CD4-positive, alpha-beta T cell treated with Interferon alpha-2 for 1 hour (primary cell): ENCODE results near the gene PSMD9.

Source experiments
- DNase-seq, 2 donors: peaks; one replicate each; pipeline ENCODE4 v3.0.0-alpha.2; 2020 to 2022

Gene PSMD9

DNA sequence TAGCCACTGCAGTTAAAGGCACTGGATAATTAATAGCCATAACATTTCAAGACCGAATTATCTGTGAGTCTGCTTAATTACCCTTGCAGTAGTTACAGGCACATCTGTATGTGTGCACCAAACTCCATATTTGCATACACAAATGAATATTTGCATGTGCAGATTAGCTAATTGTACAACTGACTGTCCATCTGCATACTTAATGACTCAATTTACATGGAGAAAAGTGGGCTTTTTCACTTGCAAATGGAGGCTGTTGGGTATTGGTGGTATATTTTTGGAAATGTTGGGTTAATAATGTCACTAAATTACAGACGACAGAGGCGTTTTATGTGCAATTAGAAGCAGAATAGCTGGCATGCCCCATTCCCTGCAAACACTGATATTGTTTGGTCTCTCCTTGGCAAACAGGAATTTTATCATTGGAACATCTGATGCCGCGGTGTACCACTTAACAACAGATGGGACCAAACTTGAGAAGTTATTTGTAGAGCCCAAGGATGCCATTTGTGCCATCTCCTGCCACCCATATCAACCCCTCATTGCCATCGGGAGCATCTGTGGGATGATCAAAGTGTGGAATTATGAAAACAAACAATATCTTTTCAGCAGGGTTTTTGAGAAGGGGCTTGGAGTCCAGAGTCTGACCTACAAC is 69.4 kb downstream of the PSMD9 start:
- no peak for DNase-seq

DNA sequence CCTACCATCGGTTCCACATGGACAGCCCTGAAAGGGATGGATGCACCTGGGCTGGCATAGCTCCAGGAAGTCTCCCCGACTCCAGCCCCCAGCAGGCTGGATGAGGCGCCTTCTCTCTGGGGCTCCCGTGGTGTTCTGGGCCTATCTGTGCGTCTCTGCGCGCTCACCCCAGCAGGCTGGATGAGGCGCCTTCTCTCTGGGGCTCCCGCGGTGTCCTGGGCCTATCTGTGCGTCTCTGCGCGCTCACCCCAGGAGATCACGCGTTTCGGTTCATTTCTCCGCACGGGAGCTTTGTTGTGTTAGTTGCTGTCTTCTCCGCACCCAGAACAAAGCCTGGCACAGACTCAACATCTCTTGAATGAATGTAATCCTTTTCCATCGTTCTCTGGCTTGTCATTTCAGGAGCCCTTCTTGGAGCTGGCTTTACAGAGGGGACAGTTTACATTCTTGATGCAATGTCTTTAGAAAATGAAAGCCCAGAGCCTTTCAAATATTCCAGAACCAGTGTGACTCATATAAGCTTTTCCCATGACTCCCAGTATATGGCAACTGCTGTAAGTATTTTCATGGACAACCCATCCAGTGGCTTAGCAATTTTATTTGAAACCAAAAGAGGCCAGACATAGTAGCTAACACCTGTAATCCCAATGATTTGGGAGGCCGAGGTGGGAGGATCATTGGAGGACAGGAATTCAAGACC is 70.1 kb downstream of the PSMD9 start:
- no peak for DNase-seq

DNA sequence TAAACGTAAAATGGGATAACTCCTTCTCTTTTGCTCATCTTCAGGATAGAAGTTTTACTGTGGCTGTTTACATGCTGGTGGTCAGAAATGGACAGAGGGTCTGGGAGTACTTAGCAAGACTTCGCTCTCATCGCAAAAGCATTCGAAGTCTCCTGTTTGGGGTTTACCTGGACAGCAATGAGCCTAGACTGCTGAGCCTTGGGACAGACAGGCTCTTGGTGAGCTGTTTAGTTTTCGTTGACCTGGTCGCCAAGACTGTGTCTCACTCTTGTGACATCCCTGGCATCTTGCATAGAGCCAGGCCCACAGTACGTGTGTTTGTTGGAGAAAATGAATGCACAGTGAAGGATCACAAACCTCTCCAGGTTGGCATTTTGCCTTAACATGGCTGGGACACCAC is 72.0 kb downstream of the PSMD9 start:
- no peak for DNase-seq

DNA sequence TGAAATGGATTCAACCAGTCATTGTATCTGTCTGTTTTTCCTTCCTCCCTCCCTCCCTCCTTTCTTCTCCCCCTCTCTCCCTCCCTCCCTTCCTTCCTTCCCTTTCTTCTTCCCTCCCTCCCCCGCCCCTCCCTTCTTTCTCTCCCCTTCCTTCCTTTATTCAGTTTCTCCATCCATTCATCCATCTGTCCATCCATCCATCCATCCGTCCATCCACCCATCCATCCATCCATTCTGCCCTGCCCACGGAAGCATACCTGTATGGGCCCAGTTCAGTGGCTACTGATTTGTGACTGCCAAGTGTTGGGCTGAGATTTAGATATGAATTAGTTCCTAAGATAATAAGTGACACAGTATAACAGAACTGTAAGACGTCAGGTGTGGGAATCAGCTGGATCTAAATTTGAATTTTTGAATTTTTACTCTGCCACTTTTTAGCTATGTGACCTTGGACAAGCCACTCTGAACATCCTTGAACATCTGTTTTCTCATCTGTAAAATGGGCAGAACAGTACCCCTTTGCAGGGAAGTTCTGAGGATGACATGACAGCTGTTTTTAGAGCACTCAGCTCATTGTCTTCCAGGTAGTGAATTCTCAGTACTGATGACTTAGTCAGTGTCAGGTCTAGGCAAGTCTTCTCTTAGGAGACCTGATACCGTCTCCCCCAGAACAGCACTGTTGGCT is 72.7 kb downstream of the PSMD9 start:
- DNase-seq = no peak

DNA sequence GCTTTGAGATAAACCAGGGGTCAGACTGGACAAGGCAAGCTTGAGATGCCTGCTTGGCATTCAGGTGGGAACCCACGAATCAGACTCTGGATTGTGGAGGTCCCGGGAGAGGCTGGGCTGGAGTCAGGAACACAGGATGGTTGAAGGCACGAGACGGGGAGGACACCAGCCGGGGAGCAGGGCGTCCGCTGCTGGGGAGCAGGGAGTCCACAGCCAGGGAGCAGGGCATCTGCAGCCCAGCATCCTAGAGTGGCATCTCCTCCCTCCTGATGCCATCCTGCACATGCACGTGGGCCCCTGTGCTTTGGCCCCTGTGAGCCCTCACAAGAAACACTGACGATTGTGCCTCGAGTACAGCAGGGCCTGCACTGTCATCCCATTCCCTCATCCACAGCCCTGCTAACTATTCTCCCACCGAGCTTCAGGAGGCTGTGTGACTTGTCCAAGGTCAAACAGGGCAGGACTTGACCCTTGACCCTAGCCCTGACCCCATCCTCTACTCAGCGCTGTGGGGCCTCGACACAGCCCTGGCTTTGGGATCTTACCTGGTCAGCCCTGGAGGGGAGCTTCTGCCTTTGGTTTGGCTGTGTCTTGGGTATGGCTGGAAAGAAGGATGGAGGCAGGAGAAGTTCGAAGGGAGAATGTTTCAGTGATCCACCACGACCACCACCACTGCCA is 74.9 kb downstream of the PSMD9 start:
- DNase-seq = no peak

DNA sequence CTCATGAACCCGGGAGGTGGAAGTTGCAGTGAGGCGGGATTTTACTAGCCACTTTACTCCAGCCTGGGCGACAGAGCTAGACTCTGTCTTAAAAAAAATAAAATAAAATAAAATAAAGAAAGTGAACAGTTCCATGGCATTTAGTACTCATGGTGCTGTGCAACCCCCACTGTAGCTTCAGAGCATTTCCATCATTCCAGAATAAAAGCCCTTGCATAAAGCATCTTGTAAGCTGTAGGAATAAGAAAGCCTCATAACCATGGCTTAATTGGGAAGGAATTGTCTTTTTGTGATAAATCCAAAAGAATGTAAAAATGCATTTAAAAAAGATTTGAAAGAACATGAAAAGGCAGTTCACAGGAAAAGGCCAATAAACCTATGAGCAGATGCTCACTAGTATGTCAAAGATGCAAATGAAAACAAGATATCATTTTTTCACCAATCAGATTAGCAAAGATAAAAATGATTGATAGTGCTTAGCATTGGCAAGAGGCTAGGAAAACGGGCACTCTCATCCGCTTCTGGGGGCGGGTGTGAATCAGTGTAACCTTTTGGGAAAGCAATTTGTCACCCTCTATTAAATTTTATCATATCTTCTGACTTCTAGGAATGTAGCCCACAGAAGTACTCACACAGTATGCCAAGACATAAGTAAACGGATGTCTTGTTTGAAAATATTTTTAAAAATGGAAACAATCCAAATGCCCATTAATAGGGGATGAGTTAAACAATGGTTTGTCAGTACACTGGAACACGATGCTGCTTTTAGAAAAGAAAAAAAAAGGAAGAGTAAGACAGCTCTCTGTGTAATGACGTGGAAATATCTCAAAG is 76.4 kb downstream of the PSMD9 start:
- DNase-seq = no peak

DNA sequence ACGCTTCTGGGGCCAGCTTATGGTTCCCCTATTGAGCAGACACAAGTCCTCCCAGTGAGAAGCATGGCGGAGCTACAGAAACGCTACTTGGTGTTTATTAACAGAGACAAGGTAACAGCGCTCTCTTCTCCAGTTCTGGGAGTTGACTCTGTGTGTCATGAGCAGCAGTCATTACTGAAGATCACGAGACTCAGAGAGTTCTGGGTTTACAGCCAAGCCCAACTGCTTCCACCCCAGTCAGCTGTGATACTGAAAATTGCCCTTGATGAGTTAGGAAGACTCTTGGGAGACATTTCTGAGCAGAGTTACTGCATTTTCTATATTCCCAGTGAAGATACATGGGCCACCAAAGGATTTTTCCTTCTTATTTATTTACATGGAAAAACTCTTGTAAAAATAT is 78.4 kb downstream of the PSMD9 start:
- no peak for DNase-seq
